ENCODE measurements around the gene PEX19.

The PEX19 gene, protein sequence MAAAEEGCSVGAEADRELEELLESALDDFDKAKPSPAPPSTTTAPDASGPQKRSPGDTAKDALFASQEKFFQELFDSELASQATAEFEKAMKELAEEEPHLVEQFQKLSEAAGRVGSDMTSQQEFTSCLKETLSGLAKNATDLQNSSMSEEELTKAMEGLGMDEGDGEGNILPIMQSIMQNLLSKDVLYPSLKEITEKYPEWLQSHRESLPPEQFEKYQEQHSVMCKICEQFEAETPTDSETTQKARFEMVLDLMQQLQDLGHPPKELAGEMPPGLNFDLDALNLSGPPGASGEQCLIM

GRCh38 chr1:160284782-160285344, at the start of gene PEX19:
Gene PEX19 (minus strand): TSS chr1:160285133. CDS start chr1:160285124, 9 bp downstream.
- H3K4me3 ChIP-seq (ENCODE audit: low read length): peak within 1 kb of the TSS; percentile 84
- peaks cover 39% of the 10 kb centered on the region for H3K36me3 ChIP-seq (ENCODE audit: control insufficient read depth, low read depth, low read length)
- peak within 1 kb of the TSS; percentile 67 for H3K27ac ChIP-seq (ENCODE audit: low read length)
- H3K4me1 ChIP-seq (ENCODE audit: control insufficient read depth, low read depth, low read length): peaks cover 5% of the 10 kb centered on the region
- peak within 1 kb of the TSS; percentile 92 for H3K9ac ChIP-seq (ENCODE audit: low read length)
- no peaks in the 10 kb centered on the region for H3K27me3 ChIP-seq (ENCODE audit: control insufficient read depth, insufficient read depth, low read length)
- H3K9me3 ChIP-seq (ENCODE audit: control insufficient read depth, low read depth, low read length): no peaks in the 10 kb centered on the region

DNA sequence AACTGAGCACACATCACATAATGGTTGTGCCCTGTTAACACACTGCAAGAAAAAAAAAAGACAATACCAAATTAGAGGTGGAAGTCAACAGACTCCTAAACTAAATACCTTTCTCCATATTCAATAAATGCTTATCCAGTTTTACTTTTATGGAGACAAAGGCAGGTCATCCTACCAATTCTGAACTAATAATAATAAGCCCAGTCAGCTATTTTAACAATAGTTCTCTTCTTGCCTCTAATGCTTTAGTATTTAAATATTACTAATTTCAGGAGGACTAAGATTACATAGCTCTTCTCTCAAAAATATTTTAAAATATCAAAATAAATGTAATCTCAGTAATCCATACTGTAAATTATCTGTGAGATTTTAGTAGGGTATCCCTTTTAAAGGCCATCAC, 47.6 kb upstream of the PEX19 start:
- no peak overlapping the region for H3K9ac ChIP-seq (ENCODE audit: low read length)
- H3K9me3 ChIP-seq (ENCODE audit: control insufficient read depth, low read depth, low read length): no peaks in the 10 kb centered on the region
- peaks cover 65% of the 10 kb centered on the region for H3K36me3 ChIP-seq (ENCODE audit: control insufficient read depth, low read depth, low read length)
- H3K4me1 ChIP-seq (ENCODE audit: control insufficient read depth, low read depth, low read length): no peaks in the 10 kb centered on the region
- no peaks in the 10 kb centered on the region for H3K27me3 ChIP-seq (ENCODE audit: control insufficient read depth, insufficient read depth, low read length)
- H3K4me3 ChIP-seq (ENCODE audit: low read length): no peak overlapping the region
- no peak overlapping the region for H3K27ac ChIP-seq (ENCODE audit: low read length)

GRCh38 chr1:160330119-160330518, 45.2 kb upstream of the PEX19 start:
- H3K9me3 ChIP-seq (ENCODE audit: control insufficient read depth, low read depth, low read length): no peaks in the 10 kb centered on the region
- H3K4me3 ChIP-seq (ENCODE audit: low read length): no peak overlapping the region
- H3K27ac ChIP-seq (ENCODE audit: low read length): no peak overlapping the region
- no peaks in the 10 kb centered on the region for H3K4me1 ChIP-seq (ENCODE audit: control insufficient read depth, low read depth, low read length)
- H3K36me3 ChIP-seq (ENCODE audit: control insufficient read depth, low read depth, low read length): peaks cover 82% of the 10 kb centered on the region
- H3K9ac ChIP-seq (ENCODE audit: low read length): no peak overlapping the region
- H3K27me3 ChIP-seq (ENCODE audit: control insufficient read depth, insufficient read depth, low read length): no peaks in the 10 kb centered on the region

DNA sequence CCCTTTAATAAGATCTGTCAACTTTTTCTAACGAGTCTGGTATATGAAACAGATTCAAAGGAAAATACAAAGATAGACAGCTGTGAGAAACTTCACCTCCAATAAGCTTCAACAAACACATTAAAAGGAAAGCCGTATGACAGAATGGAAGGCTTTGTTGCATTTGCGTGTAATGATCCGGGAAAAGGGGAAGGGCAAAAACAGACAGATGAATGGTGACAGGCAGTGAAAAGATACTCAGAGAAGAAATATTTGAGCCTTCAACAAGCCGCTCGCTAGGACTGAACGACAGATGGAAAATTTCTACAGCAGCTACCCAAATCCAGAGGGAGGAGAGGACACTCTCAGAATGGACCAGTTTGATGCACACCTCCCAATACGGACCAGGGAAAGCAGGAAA, 43.3 kb upstream of the PEX19 start:
- Histone ChIP-seq H3K27ac (ENCODE audit: low read length) (no peak overlapping the region), H3K36me3 (ENCODE audit: control insufficient read depth, low read depth, low read length) (peaks cover 80% of the 10 kb centered on the region), H3K9me3 (ENCODE audit: control insufficient read depth, low read depth, low read length) (no peaks in the 10 kb centered on the region), H3K4me1 (ENCODE audit: control insufficient read depth, low read depth, low read length) (no peaks in the 10 kb centered on the region), H3K27me3 (ENCODE audit: control insufficient read depth, insufficient read depth, low read length) (no peaks in the 10 kb centered on the region), H3K4me3 (ENCODE audit: low read length) (no peak overlapping the region), H3K9ac (ENCODE audit: low read length) (no peak overlapping the region)

DNA sequence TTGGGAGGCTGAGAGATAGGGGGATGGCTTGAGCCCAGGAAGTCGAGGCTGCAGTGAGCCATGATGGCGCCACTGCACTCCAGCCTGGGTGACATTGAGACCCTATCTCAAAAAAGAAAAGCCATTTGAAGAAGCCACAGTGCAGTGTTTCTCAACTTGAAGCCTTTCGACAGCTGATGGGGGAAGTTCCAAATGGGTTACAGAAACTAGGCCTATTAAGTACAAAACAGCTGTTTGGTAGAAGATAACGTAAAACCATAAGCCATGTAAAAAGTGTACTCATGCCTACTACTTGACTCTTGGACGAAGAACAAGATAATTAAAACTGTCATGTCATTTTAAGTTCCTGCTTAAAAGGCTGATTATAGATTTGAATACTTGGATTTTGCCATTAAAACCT, 41.5 kb upstream of the PEX19 start:
- H3K4me1 ChIP-seq (ENCODE audit: control insufficient read depth, low read depth, low read length): no peaks in the 10 kb centered on the region
- no peak overlapping the region for H3K4me3 ChIP-seq (ENCODE audit: low read length)
- H3K27me3 ChIP-seq (ENCODE audit: control insufficient read depth, insufficient read depth, low read length): no peaks in the 10 kb centered on the region
- H3K27ac ChIP-seq (ENCODE audit: low read length): no peak overlapping the region
- H3K9ac ChIP-seq (ENCODE audit: low read length): no peak overlapping the region
- no peaks in the 10 kb centered on the region for H3K9me3 ChIP-seq (ENCODE audit: control insufficient read depth, low read depth, low read length)
- H3K36me3 ChIP-seq (ENCODE audit: control insufficient read depth, low read depth, low read length): peaks cover 66% of the 10 kb centered on the region

GRCh38 chr1:160325252-160325651, 40.3 kb upstream of the PEX19 start:
- no peaks in the 10 kb centered on the region for H3K4me1 ChIP-seq (ENCODE audit: control insufficient read depth, low read depth, low read length)
- no peak overlapping the region for H3K27ac ChIP-seq (ENCODE audit: low read length)
- peaks cover 61% of the 10 kb centered on the region for H3K36me3 ChIP-seq (ENCODE audit: control insufficient read depth, low read depth, low read length)

GRCh38 chr1:160322831-160323230, 37.9 kb upstream of the PEX19 start:
- H3K9me3 ChIP-seq (ENCODE audit: control insufficient read depth, low read depth, low read length): no peaks in the 10 kb centered on the region
- no peaks in the 10 kb centered on the region for H3K27me3 ChIP-seq (ENCODE audit: control insufficient read depth, insufficient read depth, low read length)
- H3K27ac ChIP-seq (ENCODE audit: low read length): no peak overlapping the region
- no peak overlapping the region for H3K4me3 ChIP-seq (ENCODE audit: low read length)
- H3K9ac ChIP-seq (ENCODE audit: low read length): no peak overlapping the region
- peaks cover 50% of the 10 kb centered on the region for H3K36me3 ChIP-seq (ENCODE audit: control insufficient read depth, low read depth, low read length)
- no peaks in the 10 kb centered on the region for H3K4me1 ChIP-seq (ENCODE audit: control insufficient read depth, low read depth, low read length)

More at GRCh38 chr1:160325252-160325651, 40.3 kb upstream of the PEX19 start:
- Histone ChIP-seq H3K27me3 (ENCODE audit: control insufficient read depth, insufficient read depth, low read length) (no peaks in the 10 kb centered on the region), H3K9ac (ENCODE audit: low read length) (no peak overlapping the region), H3K9me3 (ENCODE audit: control insufficient read depth, low read depth, low read length) (no peaks in the 10 kb centered on the region), H3K4me3 (ENCODE audit: low read length) (no peak overlapping the region)

- Histone ChIP-seq H3K9me3 (ENCODE audit: control insufficient read depth, low read depth, low read length) (no peaks in the 10 kb centered on the region), H3K9ac (ENCODE audit: low read length) (no peak overlapping the region), H3K27me3 (ENCODE audit: control insufficient read depth, insufficient read depth, low read length) (no peaks in the 10 kb centered on the region), H3K27ac (ENCODE audit: low read length) (no peak overlapping the region), H3K36me3 (ENCODE audit: control insufficient read depth, low read depth, low read length) (peaks cover 59% of the 10 kb centered on the region), H3K4me3 (ENCODE audit: low read length) (no peak overlapping the region), H3K4me1 (ENCODE audit: control insufficient read depth, low read depth, low read length) (no peaks in the 10 kb centered on the region)
These were observed 30.4 kb upstream of the PEX19 start for GRCh38 chr1:160315359-160315758.

GRCh38 chr1:160309571-160309970, 24.6 kb upstream of the PEX19 start:
- Histone ChIP-seq H3K4me1 (ENCODE audit: control insufficient read depth, low read depth, low read length) (peaks cover 27% of the 10 kb centered on the region), H3K9me3 (ENCODE audit: control insufficient read depth, low read depth, low read length) (no peaks in the 10 kb centered on the region), H3K4me3 (ENCODE audit: low read length) (no peak overlapping the region), H3K27ac (ENCODE audit: low read length) (no peak overlapping the region), H3K27me3 (ENCODE audit: control insufficient read depth, insufficient read depth, low read length) (no peaks in the 10 kb centered on the region), H3K9ac (ENCODE audit: low read length) (no peak overlapping the region), H3K36me3 (ENCODE audit: control insufficient read depth, low read depth, low read length) (peaks cover 72% of the 10 kb centered on the region)

GRCh38 chr1:160309185-160309557, 24.2 kb upstream of the PEX19 start:
- no peak overlapping the region for H3K4me3 ChIP-seq (ENCODE audit: low read length)
- peaks cover 27% of the 10 kb centered on the region for H3K4me1 ChIP-seq (ENCODE audit: control insufficient read depth, low read depth, low read length)
- H3K27ac ChIP-seq (ENCODE audit: low read length): no peak overlapping the region
- no peaks in the 10 kb centered on the region for H3K9me3 ChIP-seq (ENCODE audit: control insufficient read depth, low read depth, low read length)
- peaks cover 72% of the 10 kb centered on the region for H3K36me3 ChIP-seq (ENCODE audit: control insufficient read depth, low read depth, low read length)
- no peaks in the 10 kb centered on the region for H3K27me3 ChIP-seq (ENCODE audit: control insufficient read depth, insufficient read depth, low read length)
- no peak overlapping the region for H3K9ac ChIP-seq (ENCODE audit: low read length)

GRCh38 chr1:160308451-160309184, 23.7 kb upstream of the PEX19 start:
- Histone ChIP-seq H3K4me1 (ENCODE audit: control insufficient read depth, low read depth, low read length) (peaks cover 27% of the 10 kb centered on the region), H3K4me3 (ENCODE audit: low read length) (no peak overlapping the region), H3K36me3 (ENCODE audit: control insufficient read depth, low read depth, low read length) (peaks cover 74% of the 10 kb centered on the region), H3K9ac (ENCODE audit: low read length) (no peak overlapping the region), H3K9me3 (ENCODE audit: control insufficient read depth, low read depth, low read length) (no peaks in the 10 kb centered on the region), H3K27ac (ENCODE audit: low read length) (no peak overlapping the region), H3K27me3 (ENCODE audit: control insufficient read depth, insufficient read depth, low read length) (no peaks in the 10 kb centered on the region)
